Nucleus accumbens (tissue), 56 donors: ENCODE data around the gene VPS41.

ENCODE experiments used
- DNase-seq, 56 donors: peaks; one replicate each; lab custom pipeline; 2025; lab: John Stamatoyannopoulos, UW

Gene VPS41

GRCh38 chr7:38824948-38825347 lies 84.0 kb downstream of the VPS41 start:
- no peak for DNase-seq

GRCh38 chr7:38822549-38822948 lies 86.4 kb downstream of the VPS41 start:
- no peak for DNase-seq

GRCh38 chr7:38820571-38820970 lies 88.4 kb downstream of the VPS41 start:
- no peak for DNase-seq

GRCh38 chr7:38819463-38819862 lies 89.5 kb downstream of the VPS41 start:
- no peak for DNase-seq

- no peak for DNase-seq
These were observed 91.5 kb downstream of the VPS41 start for GRCh38 chr7:38817526-38817925.

GRCh38 chr7:38813768-38814167 lies 95.2 kb downstream of the VPS41 start:
- no peak for DNase-seq

GRCh38 chr7:38806912-38807311 lies 102.1 kb downstream of the VPS41 start:
- DNase-seq = no peak

GRCh38 chr7:38801786-38802185 lies 107.2 kb downstream of the VPS41 start:
- DNase-seq = no peak

GRCh38 chr7:38798552-38799267 lies 110.3 kb downstream of the VPS41 start:
- DNase-seq = no peak

GRCh38 chr7:38796626-38797501 lies 112.1 kb downstream of the VPS41 start:
- peak in 37 of 56 donors; percentile 0 to 73 (median 18) for DNase-seq

- no peak for DNase-seq
These were observed 113.4 kb downstream of the VPS41 start for GRCh38 chr7:38795593-38795992.

GRCh38 chr7:38781991-38782390 lies 127.0 kb downstream of the VPS41 start:
- no peak for DNase-seq

- DNase-seq = no peak
These were observed 131.4 kb downstream of the VPS41 start for GRCh38 chr7:38777609-38778008.

- peak in 3 of 56 donors; percentile 4 to 5 (median 4) for DNase-seq
These were observed 133.3 kb downstream of the VPS41 start for GRCh38 chr7:38775506-38776175.

- DNase-seq = no peak
These were observed 135.6 kb downstream of the VPS41 start for GRCh38 chr7:38773430-38773829.

GRCh38 chr7:38760226-38760625 lies 148.8 kb downstream of the VPS41 start:
- DNase-seq = no peak

- DNase-seq = no peak
These were observed 150.0 kb downstream of the VPS41 start for GRCh38 chr7:38759028-38759427.

GRCh38 chr7:38757931-38758330 lies 151.1 kb downstream of the VPS41 start:
- DNase-seq = no peak

- DNase-seq = no peak
These were observed 152.5 kb downstream of the VPS41 start for GRCh38 chr7:38756521-38756920.

- peak in 3 of 56 donors; percentile 1 to 6 (median 3) for DNase-seq
These were observed 155.6 kb downstream of the VPS41 start for GRCh38 chr7:38753347-38753746.

- DNase-seq = no peak
These were observed 157.6 kb downstream of the VPS41 start for GRCh38 chr7:38751416-38751815.
